Transverse colon (tissue), 4 donors: ENCODE data around the gene KCNC2. TPM values are rescaled to one million over a fixed set of nuclear protein-coding genes. Genes with fewer than 3 reads are reported as not detected.

ENCODE experiments used
- DNase-seq: peaks from one replicate; pipeline ENCODE4 v3.0.0-alpha.2; 2019
- H3K27ac ChIP-seq, 4 donors: fragments of 200-600 bp; sonication (generic); 2 replicates each; pipeline ENCODE4 v1.5.1; 2016 to 2018; ENCODE audit warnings: inconsistent platforms in 4 of 4
- H3K27me3 ChIP-seq: fragments of 200-600 bp; sonication (generic); 2 replicates; pipeline ENCODE4 v1.5.1; 2017; ENCODE audit warnings: inconsistent platforms
- H3K36me3 ChIP-seq, 4 donors: fragments of 200-600 bp; sonication (generic); 2 replicates each; pipeline ENCODE4 v1.5.1; 2017 to 2019; ENCODE audit warnings: inconsistent platforms in 4 of 4
- H3K4me1 ChIP-seq, 4 donors: fragments of 200-600 bp; sonication (generic); 2 replicates each; pipeline ENCODE4 v1.5.1; 2017 to 2020; ENCODE audit warnings: inconsistent platforms in 4 of 4
- H3K4me3 ChIP-seq, 4 donors: fragments of 200-600 bp; sonication (generic); 1 replicate in 1 of 4; 2 replicates in 3 of 4; pipeline versions ENCODE4 v1.5.1 to v1.6.1; 2017 to 2019; ENCODE audit warnings: inconsistent platforms in 4 of 4
- H3K9me3 ChIP-seq, 2 donors: fragments of 200-600 bp; sonication (generic); 2 replicates each; pipeline ENCODE4 v1.5.1; 2017 to 2019; ENCODE audit warnings: inconsistent platforms in 2 of 2
- EP300 ChIP-seq: sonication (generic); formaldehyde crosslinking; IDR thresholded peaks from one replicate; pipeline ENCODE4 v1.6.1; 2017; ENCODE audit warnings: antibody characterized with exemption, low read depth
- POLR2A ChIP-seq: fragments of 450-650 bp; IDR thresholded peaks from one replicate; pipeline ENCODE4 v1.6.1; 2016; ENCODE audit warnings: antibody characterized with exemption, mild to moderate bottlenecking, moderate library complexity
- POLR2AphosphoS5 ChIP-seq, 3 donors: sonication (generic); formaldehyde crosslinking; IDR thresholded peaks; one replicate each; pipeline ENCODE4 v1.6.1; 2016; ENCODE audit warnings: antibody characterized with exemption in 3 of 3
- WGBS, 2 donors: methylation state at CpG; one replicate each; pipeline ENCODE4 v1.1.5; 2018; ENCODE audit warnings: low coverage in 1 of 2; 5-methylcytosine and 5-hydroxymethylcytosine counted together
- in situ Hi-C, 4 donors: fragments of 200-750 bp; cut with MboI; loops; one replicate each; pipeline versions ENCODE4 v1.15.0 to v1.15.1; 2017; ENCODE audit warnings: low sequenced_read_pairs in 3 of 4, low pct_ligation_motif_present in 1 of 4, low pct_unique_long_range_greater_than_20kb in 1 of 4
- intact Hi-C: fragments of 100-400 bp; cut with DNase I; formaldehyde crosslinking; loops from one replicate; pipeline ENCODE4 v1.15.1; 2023; ENCODE audit warnings: low total_unique reads
- total RNA-seq, 4 donors: library from RNA; depleted of rRNA; stranded (reverse); fragments of >200 nt; gene quantifications; one replicate each; pipeline ENCODE4 v1.1.0, GENCODE V29; 2016
- TF ChIP-seq, protein P1 (sequence below), 5 experiments: fragments of 200-600 bp in 3 of 5; fragments of 450-650 bp in 2 of 5; sonication (generic) in 3 of 5; IDR thresholded peaks; 1 replicate in 2 of 5; 2 replicates in 3 of 5; pipeline ENCODE4 v1.5.1; 2016 to 2017; ENCODE audit warnings: antibody characterized with exemption in 5 of 5, inconsistent platforms in 3 of 5, mild to moderate bottlenecking in 2 of 5, moderate library complexity in 1 of 5

The KCNC2 gene
- total RNA-seq, 4 donors from 2014 or later = not detected

GRCh38 chr12:75130811-75131210 is 78.8 kb downstream of the KCNC2 start:
- H3K36me3 ChIP-seq = no peaks in the 10 kb centered on the region
- no peak for DNase-seq
- H3K4me1 ChIP-seq = no peaks in the 10 kb centered on the region
- no peak overlapping the region for H3K27ac ChIP-seq
- in situ Hi-C loops (no loop called here), intact Hi-C loops (no loop called here)
- WGBS, 2 donors = 75 to 89% methylated on average over 3 of the region's 3 CpGs
- no peaks in the 10 kb centered on the region for H3K9me3 ChIP-seq
- no peaks in the 10 kb centered on the region for H3K27me3 ChIP-seq
- no peak for TF ChIP-seq POLR2AphosphoS5 (IDR thresholded peaks at IDR 0.05)
- no peak for TF ChIP-seq POLR2A
- TF ChIP-seq, protein P1, sequence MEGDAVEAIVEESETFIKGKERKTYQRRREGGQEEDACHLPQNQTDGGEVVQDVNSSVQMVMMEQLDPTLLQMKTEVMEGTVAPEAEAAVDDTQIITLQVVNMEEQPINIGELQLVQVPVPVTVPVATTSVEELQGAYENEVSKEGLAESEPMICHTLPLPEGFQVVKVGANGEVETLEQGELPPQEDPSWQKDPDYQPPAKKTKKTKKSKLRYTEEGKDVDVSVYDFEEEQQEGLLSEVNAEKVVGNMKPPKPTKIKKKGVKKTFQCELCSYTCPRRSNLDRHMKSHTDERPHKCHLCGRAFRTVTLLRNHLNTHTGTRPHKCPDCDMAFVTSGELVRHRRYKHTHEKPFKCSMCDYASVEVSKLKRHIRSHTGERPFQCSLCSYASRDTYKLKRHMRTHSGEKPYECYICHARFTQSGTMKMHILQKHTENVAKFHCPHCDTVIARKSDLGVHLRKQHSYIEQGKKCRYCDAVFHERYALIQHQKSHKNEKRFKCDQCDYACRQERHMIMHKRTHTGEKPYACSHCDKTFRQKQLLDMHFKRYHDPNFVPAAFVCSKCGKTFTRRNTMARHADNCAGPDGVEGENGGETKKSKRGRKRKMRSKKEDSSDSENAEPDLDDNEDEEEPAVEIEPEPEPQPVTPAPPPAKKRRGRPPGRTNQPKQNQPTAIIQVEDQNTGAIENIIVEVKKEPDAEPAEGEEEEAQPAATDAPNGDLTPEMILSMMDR (IDR thresholded peaks at IDR 0.05) = no peak
- H3K4me3 ChIP-seq = no peak overlapping the region

DNA sequence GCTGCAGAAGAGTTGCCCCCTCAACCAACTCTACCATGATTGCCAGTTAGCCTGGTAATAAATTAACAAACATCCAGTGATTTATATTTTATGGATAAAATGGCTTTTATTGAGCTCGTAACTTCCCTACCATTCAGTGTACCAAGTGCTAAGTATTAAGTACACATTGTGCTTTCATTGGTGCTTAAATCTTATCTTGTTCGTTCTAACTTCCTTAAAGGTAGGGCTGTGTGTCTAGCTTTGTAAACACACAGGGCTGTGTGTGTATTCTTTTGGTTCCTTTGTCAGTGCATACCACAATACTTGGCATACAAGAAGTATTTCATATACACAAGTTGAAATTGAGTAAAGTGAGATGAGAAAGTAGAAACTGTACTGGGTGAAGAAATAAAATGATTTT is 80.4 kb downstream of the KCNC2 start:
- no peaks in the 10 kb centered on the region for H3K36me3 ChIP-seq
- no peak overlapping the region for H3K4me3 ChIP-seq
- H3K4me1 ChIP-seq = no peaks in the 10 kb centered on the region
- WGBS, 2 donors = 35 to 48% methylated on average over 2 of the region's 2 CpGs
- in situ Hi-C loops = no loop called here
- intact Hi-C loops = no loop called here
- TF ChIP-seq, protein P1 (IDR thresholded peaks at IDR 0.05) = no peak
- TF ChIP-seq EP300 (no peak), POLR2A (no peak), POLR2AphosphoS5 (IDR thresholded peaks at IDR 0.05) (no peak)
- H3K27me3 ChIP-seq = no peaks in the 10 kb centered on the region
- no peak for DNase-seq
- no peaks in the 10 kb centered on the region for H3K9me3 ChIP-seq
- H3K27ac ChIP-seq = no peak overlapping the region

DNA sequence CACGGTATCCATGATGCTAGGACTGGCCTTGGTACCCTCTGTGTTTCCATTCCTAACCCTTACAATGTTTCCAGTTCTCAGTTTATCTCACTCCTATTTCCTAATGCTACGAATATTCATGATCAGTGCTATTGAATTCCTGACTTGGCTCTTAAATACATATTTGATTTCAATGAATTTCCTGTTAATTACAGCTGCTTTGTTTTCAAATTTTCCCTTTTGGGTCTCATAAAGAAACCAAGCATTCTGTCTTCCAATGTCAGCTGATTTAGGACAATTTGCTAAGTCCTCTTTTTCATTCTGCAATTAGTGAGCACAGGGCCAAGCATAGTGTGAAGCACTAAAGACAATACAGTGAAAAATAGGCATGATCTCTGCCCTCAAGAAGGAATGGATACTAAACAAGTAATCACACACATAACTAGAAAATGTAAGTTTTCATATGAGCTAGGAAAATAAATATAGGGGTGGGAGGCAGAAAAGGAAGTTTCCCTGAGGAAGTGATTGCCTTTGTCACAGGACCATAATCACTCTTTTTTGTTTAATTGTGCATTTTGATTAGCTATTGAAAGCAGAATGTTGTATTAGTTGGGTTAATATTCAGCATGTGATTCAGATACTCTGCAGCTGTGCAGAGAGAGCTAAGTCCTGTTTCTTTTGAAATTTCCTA is 88.5 kb downstream of the KCNC2 start:
- Histone ChIP-seq H3K27me3 (no peaks in the 10 kb centered on the region), H3K27ac (no peak overlapping the region), H3K4me1 (no peaks in the 10 kb centered on the region), H3K9me3 (no peaks in the 10 kb centered on the region), H3K4me3 (no peak overlapping the region), H3K36me3 (no peaks in the 10 kb centered on the region)
- in situ Hi-C loops = no loop called here
- DNase-seq = no peak
- intact Hi-C loops = no loop called here
- TF ChIP-seq POLR2A = no peak
- TF ChIP-seq, protein P1 (IDR thresholded peaks at IDR 0.05) = no peak
- TF ChIP-seq EP300 = no peak
- no peak for TF ChIP-seq POLR2AphosphoS5 (IDR thresholded peaks at IDR 0.05)
- 75 to 89% methylated on average over 2 of the region's 2 CpGs for WGBS, 2 donors

DNA sequence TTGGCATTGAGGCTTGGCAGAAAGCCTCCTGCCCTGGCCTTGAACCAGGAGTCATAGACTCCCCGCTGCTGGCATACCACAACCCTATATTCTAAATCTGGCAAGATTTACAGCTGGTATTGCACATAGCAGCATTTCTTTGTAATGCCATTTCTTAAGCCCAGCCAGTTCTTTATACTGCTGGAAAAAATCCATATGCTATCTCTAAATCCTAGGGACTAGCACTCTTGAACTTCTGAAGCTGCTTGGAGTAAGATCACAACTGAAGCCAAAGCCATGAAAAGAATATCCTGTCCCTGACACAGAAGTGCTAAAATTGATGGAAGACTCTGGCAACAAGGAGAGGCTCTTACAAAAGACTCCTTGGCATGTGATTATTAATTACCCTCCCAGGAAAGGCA is 89.3 kb downstream of the KCNC2 start:
- no peak for DNase-seq
- no peak overlapping the region for H3K4me3 ChIP-seq
- TF ChIP-seq, protein P1 (IDR thresholded peaks at IDR 0.05) = no peak
- no peak for TF ChIP-seq POLR2AphosphoS5 (IDR thresholded peaks at IDR 0.05)
- no peak for TF ChIP-seq POLR2A
- TF ChIP-seq EP300 = no peak
- no peaks in the 10 kb centered on the region for H3K9me3 ChIP-seq
- no peaks in the 10 kb centered on the region for H3K36me3 ChIP-seq
- no peak overlapping the region for H3K27ac ChIP-seq
- H3K27me3 ChIP-seq = no peaks in the 10 kb centered on the region
- no peaks in the 10 kb centered on the region for H3K4me1 ChIP-seq
- in situ Hi-C loops = no loop called here
- intact Hi-C loops = no loop called here
- 43 to 53% methylated on average over 1 of the region's 1 CpG for WGBS, 2 donors
